A673 (cell line): ENCODE data around the gene CR1.
"Not testable (repeated sequence)": the region's sequence is repeated elsewhere in the genome, so short reads cannot be mapped to it uniquely, and the experiment has no call there.

Experiments used
- CTCF ChIP-seq: fragments of 300-800, 200-600 bp; sonication (generic); conservative IDR thresholded peaks from 2 replicates; pipeline ENCODE4 v1.5.1; 2017; ENCODE audit warnings: low read depth, mild to moderate bottlenecking, antibody characterized with exemption, low read length, moderate library complexity, mixed read lengths
- EZH2 ChIP-seq: fragments of 200-600 bp; sonication (generic); IDR thresholded peaks from 2 replicates; pipeline ENCODE4 v1.6.1; 2017; ENCODE audit warnings: borderline replicate concordance, low read depth, mild to moderate bottlenecking, mixed read lengths, antibody characterized with exemption, low read length; ENCODE audit not compliant: poor library complexity, severe bottlenecking

DNA sequence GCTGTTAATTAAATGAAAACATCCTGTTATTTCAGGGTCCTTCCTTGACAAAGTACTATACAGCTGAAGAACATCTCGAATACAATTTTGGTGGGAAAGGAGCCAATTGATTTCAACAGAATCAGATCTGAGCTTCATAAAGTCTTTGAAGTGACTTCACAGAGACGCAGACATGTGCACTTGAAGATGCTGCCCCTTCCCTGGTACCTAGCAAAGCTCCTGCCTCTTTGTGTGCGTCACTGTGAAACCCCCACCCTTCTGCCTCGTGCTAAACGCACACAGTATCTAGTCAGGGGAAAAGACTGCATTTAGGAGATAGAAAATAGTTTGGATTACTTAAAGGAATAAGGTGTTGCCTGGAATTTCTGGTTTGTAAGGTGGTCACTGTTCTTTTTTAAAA lies 143.4 kb downstream of the CR1 start:
- not testable (repeated sequence) for TF ChIP-seq CTCF, EZH2
